HG02885 (cell line): Measurements from ENCODE around the gene TSGA10.
"Not testable (repeated sequence)": the region's sequence is repeated elsewhere in the genome, so short reads cannot be mapped to it uniquely, and the experiment has no call there.

ENCODE experiments used
- ATAC-seq: cut with Tn5 transposase; IDR thresholded peaks from one replicate; pipeline ENCODE4 v1.9.1; 2021; ENCODE audit warnings: mild to moderate bottlenecking; ENCODE audit not compliant: unreplicated experiment, poor library complexity

Gene TSGA10

GRCh38 chr2:99154643-99155536, at the start of gene TSGA10, which contains the start of gene LIPT1:
Gene TSGA10, minus strand, starts transcription at chr2:99154942. Its CDS starts 45,503 bp downstream, at chr2:99109439.
Gene LIPT1, plus strand, starts transcription at chr2:99154967. Its CDS starts 6,991 bp downstream, at chr2:99161958.
- ATAC-seq: peak; percentile 96

- ATAC-seq: no peak
These were observed 47.4 kb upstream of the TSGA10 start for GRCh38 chr2:99201959-99202678.

- no peak for ATAC-seq
These were observed 45.5 kb upstream of the TSGA10 start for GRCh38 chr2:99200076-99200800.

GRCh38 chr2:99198103-99198841, 43.5 kb upstream of the TSGA10 start:
- ATAC-seq: no peak

DNA sequence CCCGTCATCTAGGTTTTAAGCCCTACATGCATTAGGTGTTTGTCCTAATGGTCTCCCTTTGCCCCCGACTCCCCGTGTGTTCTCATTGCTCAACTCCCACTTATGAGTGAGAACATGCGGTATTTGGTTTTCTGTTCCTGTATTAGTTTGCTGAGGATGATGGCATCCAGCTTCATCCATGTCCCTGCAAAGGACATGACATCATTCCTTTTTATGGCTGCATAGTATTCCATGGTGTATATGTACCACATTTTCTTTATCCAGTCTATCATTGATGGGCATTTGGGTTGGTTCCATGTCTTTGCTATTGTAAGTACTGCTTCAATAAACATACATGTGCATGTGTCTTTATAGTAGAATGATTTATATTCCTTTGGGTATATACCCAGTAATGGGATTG, 37.6 kb upstream of the TSGA10 start:
- ATAC-seq: not testable (repeated sequence)

GRCh38 chr2:99190548-99190947, 35.8 kb upstream of the TSGA10 start:
- no peak for ATAC-seq

GRCh38 chr2:99188357-99188756, 33.6 kb upstream of the TSGA10 start:
- ATAC-seq: no peak

DNA sequence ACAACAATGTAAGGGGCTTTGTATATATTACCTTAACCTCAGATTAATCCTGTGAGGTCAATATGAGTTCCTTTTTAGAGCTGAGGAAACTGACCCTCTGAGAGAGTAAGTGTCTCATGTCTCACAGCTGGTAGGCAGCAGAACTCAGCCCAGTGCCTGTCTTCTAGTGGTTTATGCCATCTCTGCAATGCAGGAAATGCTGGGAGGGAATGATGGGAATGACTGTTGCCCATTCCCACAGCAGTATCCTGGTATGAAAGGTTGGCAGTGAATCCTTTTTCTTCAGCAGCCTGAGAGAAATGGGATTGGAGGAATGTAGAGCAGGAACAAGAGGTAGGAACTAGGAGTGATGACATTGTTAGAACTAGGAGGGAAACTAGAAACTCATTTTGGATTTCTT, 32.3 kb upstream of the TSGA10 start:
- ATAC-seq: no peak

DNA sequence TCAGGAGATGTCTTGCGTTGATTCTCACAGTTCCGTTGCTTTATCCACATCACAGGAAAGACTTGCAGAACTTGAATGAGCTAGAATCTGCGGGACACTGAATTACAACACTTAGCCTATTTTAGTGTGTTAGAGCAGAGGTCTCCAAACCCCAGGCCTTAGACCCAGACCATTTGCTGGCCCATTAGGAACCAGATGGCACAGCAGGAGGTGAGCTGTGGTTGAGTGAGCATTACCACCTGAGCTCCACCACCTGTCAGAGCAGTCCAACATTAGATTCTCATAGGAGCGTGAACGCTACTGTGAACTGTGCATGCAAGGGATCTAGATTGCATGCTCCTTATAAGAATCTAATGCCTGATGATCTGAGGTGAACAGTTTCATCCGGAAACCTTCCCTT, 30.1 kb upstream of the TSGA10 start:
- ATAC-seq: no peak

GRCh38 chr2:99183025-99183424, 28.3 kb upstream of the TSGA10 start:
- ATAC-seq: no peak

DNA sequence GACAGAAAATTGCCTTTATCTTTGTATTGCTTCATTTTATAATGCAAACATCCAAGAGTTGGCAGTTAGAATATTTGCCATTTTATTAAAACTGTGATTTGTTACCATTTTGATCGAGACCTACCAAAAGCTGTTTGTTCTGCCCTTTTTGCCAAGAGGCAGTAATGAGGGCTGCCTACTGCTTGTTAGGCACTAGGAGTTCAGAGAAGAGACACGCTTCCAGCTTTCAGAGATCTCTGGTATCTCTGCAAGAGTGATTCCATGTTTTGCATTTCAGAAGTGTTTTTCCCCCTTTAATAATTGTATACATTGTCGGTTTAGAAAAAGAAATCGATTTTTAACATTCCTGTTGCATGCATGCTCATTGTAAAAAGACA, 26.9 kb upstream of the TSGA10 start:
- ATAC-seq: no peak

GRCh38 chr2:99180755-99181623, 26.2 kb upstream of the TSGA10 start, which contains the start of the genes MITD1 and MRPL30:
Gene MITD1, minus strand, starts transcription at chr2:99181058. Its CDS starts 77 bp downstream, at chr2:99180981.
Gene MRPL30, plus strand, starts transcription at chr2:99181184. Its CDS starts 5,020 bp downstream, at chr2:99186204.
- peak; percentile 93 for ATAC-seq

DNA sequence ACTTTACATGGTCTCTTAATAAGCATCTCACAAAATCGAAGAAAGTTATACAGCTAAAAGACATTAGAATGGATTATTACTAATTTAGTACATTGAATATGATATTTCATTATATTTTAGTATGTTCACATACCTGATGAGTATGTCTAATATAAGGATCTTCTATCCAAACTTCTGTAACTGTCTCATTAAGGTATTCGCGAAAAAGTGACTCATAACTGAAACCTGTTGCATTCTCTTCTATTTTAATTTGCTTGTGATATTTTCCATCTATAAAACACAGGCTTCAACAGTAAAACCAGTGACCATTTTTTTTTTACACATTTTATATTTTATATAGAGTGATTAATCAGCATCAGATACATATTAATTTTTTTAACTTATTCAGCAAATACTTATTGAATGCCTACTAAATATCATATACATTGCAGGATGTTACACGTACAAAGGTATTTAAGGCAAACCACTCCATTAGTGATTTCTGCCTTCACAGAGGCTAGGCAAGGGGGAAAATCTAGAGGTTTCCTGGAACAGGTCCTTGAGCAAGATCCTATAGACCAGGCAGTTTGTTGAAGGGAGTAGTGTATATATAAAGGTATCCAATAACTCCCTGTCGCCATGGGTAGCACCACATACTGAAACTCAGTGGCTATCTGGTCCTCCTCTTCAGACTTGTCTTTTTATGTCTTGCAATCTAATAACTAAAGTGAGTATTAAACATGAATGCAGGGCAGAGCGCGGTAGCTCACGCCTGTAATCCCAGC, 16.8 kb upstream of the TSGA10 start:
- ATAC-seq: no peak

GRCh38 chr2:99169534-99169933, 14.8 kb upstream of the TSGA10 start:
- no peak for ATAC-seq

DNA sequence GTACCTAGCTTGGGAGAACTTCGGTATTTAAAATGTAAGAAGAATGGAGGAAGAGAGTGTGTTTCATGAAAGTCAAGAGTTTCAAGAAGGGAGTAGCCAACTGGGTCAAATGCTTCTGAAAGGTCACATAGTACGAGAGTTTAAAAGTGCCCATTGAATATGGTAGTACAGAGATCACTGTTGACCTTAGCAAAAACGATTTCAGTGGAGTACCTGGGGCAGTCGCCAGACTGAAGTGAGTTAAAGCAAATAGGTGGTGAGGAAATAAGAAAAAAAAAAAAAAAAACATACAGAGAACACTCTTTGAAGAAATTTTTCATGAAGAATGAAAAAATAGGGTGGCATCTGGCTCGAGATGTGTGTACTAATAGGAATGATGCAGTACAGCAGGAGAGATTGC, 11.5 kb upstream of the TSGA10 start:
- ATAC-seq: no peak

GRCh38 chr2:99159594-99159993, 4.9 kb upstream of the TSGA10 start:
- ATAC-seq: no peak

DNA sequence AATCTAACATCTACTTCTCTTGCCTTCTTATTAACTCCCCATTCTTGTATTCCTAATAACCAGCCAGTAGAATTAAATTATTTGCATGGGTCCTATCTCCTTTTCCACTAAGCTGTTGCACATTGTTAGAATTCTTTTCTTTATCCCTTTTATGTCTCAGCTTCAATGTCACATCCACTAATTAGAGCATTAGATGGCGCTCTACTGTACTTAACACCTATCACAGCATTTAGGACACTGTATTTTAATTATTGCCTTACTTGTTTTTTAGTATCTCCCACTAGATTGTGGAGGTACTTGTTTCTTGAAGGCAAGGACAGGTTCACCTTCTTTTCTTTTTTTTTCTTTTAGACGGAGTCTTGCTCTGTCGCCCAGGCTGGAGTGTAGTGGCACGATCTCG, 3.9 kb upstream of the TSGA10 start:
- no peak for ATAC-seq

DNA sequence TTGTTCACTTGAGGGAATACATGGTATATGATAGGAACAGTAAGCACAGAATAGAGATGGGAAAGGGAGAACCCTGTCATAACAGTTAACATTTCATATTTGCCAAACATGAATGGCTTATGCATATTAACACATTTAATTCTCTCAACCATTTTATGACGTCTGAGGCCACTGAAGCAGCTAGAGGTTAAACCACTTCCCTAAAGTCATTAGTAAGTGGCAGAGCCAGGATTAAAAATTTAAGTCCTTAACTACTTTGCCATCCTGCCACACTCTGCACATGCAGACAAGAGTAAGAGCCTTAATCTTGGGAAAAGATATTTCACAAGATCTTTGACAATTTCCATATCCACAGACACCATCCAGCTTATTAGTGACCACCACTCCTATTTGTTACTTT, 2.1 kb upstream of the TSGA10 start:
- ATAC-seq: no peak
